Fibroblast of lung (primary cell): ENCODE data around the gene PAX2. TPM values are rescaled to one million over a fixed set of nuclear protein-coding genes. Genes with fewer than 3 reads are reported as not detected.

Experiments
- DNase-seq, 2 donors: peaks; one replicate each; pipeline versions ENCODE4 v3.0.0 to v3.0.0-alpha.2; 2010; ENCODE audit warnings: low read depth in 2 of 2
- H2AFZ ChIP-seq: 2 replicates; pipeline ENCODE4 v1.5.1; 2012; ENCODE audit warnings: low read length, control low read depth, inconsistent platforms
- H3K27ac ChIP-seq: 2 replicates; pipeline ENCODE4 v1.5.1; 2011; ENCODE audit warnings: low read length, control low read depth; ENCODE audit not compliant: insufficient read depth
- H3K27me3 ChIP-seq: 2 replicates; pipeline ENCODE4 v1.5.1; 2011; ENCODE audit warnings: mild to moderate bottlenecking, low read length; ENCODE audit not compliant: control insufficient read depth, insufficient read depth
- H3K36me3 ChIP-seq: 2 replicates; pipeline ENCODE4 v1.5.1; 2011; ENCODE audit warnings: low read length; ENCODE audit not compliant: control insufficient read depth, insufficient read depth
- H3K4me1 ChIP-seq: 2 replicates; pipeline ENCODE4 v1.5.1; 2011; ENCODE audit warnings: low read length; ENCODE audit not compliant: control insufficient read depth, insufficient read depth; ENCODE audit errors: extremely low read depth
- H3K4me2 ChIP-seq: 2 replicates; pipeline ENCODE4 v1.5.1; 2011; ENCODE audit warnings: low read length, control low read depth; ENCODE audit not compliant: insufficient read depth; ENCODE audit errors: extremely low read depth
- H3K4me3 ChIP-seq, 4 experiments: fragments of 200-600 bp in 1 of 4; sonication (generic) in 1 of 4; replicated peaks in 1 of 4; 2 replicates each; pipeline ENCODE4 v1.5.1; 2011 to 2016; ENCODE audit warnings: low read length in 4 of 4, low read depth in 3 of 4, mild to moderate bottlenecking in 3 of 4, control low read depth in 2 of 4, inconsistent platforms in 1 of 4, mixed read lengths in 1 of 4; ENCODE audit not compliant: insufficient read depth in 1 of 4; ENCODE audit errors: control extremely low read depth in 1 of 4
- H3K79me2 ChIP-seq: 2 replicates; pipeline ENCODE4 v1.5.1; 2012; ENCODE audit warnings: mild to moderate bottlenecking, low read length, inconsistent platforms; ENCODE audit not compliant: control insufficient read depth, insufficient read depth
- H3K9ac ChIP-seq: 2 replicates; pipeline ENCODE4 v1.5.1; 2011; ENCODE audit warnings: mild to moderate bottlenecking, low read length, control low read depth; ENCODE audit not compliant: insufficient read depth
- H3K9me3 ChIP-seq: 2 replicates; pipeline ENCODE4 v1.5.1; 2012; ENCODE audit warnings: low read depth, low read length; ENCODE audit not compliant: control insufficient read depth, insufficient read depth
- H4K20me1 ChIP-seq: 2 replicates; pipeline ENCODE4 v1.5.1; 2011; ENCODE audit warnings: low read length; ENCODE audit not compliant: control insufficient read depth, insufficient read depth; ENCODE audit errors: extremely low read depth
- EZH2 ChIP-seq: IDR thresholded peaks from 2 replicates; pipeline ENCODE4 v1.5.1; 2012; ENCODE audit warnings: low read length, control low read depth, mild to moderate bottlenecking; ENCODE audit errors: missing control alignments
- polyA plus RNA-seq, 2 donors: library from polyadenylated mRNA; depleted of rRNA in 1 of 2; stranded (reverse) in 1 of 2; unstranded in 1 of 2; fragments of >200 nt; gene quantifications; 2 replicates each; pipeline ENCODE4 v1.2.1, GENCODE V29; 2011 to 2012; ENCODE audit warnings: missing spikeins in 1 of 2
- total RNA-seq: library from RNA; depleted of rRNA; stranded (reverse); fragments of >200 nt; gene quantifications from 2 replicates; pipeline ENCODE4 v1.2.1, GENCODE V29; 2014
- TF ChIP-seq, protein P1 (sequence below), 2 donors: IDR thresholded peaks in 1 of 2; conservative IDR thresholded peaks in 1 of 2; 1 replicate in 1 of 2; 2 replicates in 1 of 2; pipeline ENCODE4 v1.5.1; 2011 to 2012; ENCODE audit warnings: low read length in 2 of 2, control low read depth in 1 of 2, inconsistent platforms in 1 of 2, low read depth in 1 of 2, mild to moderate bottlenecking in 1 of 2

PAX2 gene
- total and polyA plus RNA-seq, 2 donors (not counting 1 experiment from before 2014, with no cell fraction given), result not detected

DNA sequence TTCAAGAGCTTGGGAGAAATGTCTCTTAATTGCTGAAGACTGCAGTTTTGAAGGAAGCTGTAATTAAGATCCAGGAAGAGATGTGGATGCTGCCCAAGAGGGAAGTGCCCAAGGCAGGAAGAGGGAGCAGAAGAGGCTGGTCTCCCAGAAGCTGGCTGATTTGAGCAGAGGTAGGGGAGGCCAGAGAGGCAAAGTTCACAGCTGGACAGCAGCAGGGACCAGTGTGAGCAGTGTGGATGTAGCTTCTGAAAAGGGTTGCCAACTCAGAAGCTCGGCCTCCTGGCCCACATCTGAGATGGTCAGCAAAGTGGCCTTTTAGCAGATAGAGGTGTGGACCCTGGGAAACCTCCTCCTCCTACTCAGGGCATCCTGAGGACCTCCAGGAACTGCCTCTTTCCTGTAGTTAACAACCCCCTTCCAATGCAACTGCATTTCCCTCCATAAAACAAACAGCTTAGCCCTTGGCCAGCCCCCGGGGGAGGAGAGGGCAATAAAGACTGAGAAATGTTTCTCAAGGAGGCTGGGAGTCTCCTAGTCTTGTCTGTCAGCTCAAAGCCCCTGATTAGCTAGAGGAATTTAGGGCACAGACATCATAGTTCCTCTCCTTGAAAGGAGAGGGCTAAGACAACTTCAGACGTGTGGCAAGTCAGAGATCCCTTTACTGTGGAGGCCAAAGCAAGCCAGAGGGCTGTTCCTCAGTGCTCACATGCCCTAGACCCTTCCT, 69.5 kb downstream of the PAX2 start:
- no peak for DNase-seq
- no peaks in the 10 kb centered on the region for H3K36me3 ChIP-seq
- H3K4me1 ChIP-seq, result no peaks in the 10 kb centered on the region
- H3K4me3 ChIP-seq, result no peak overlapping the region
- H3K79me2 ChIP-seq, result no peaks in the 10 kb centered on the region
- peaks cover 31% of the 10 kb centered on the region for H3K27me3 ChIP-seq
- TF ChIP-seq, protein P1, sequence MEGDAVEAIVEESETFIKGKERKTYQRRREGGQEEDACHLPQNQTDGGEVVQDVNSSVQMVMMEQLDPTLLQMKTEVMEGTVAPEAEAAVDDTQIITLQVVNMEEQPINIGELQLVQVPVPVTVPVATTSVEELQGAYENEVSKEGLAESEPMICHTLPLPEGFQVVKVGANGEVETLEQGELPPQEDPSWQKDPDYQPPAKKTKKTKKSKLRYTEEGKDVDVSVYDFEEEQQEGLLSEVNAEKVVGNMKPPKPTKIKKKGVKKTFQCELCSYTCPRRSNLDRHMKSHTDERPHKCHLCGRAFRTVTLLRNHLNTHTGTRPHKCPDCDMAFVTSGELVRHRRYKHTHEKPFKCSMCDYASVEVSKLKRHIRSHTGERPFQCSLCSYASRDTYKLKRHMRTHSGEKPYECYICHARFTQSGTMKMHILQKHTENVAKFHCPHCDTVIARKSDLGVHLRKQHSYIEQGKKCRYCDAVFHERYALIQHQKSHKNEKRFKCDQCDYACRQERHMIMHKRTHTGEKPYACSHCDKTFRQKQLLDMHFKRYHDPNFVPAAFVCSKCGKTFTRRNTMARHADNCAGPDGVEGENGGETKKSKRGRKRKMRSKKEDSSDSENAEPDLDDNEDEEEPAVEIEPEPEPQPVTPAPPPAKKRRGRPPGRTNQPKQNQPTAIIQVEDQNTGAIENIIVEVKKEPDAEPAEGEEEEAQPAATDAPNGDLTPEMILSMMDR (conservative IDR thresholded peaks at IDR 0.05 in 1 of 2, IDR thresholded peaks at IDR 0.05 in 1 of 2; ENCODE audit: low read depth in 1 of 2, low read length in 2 of 2), result no peak
- TF ChIP-seq EZH2, result no peak
- no peaks in the 10 kb centered on the region for H3K9me3 ChIP-seq
- H2AFZ ChIP-seq, result no peak overlapping the region
- no peak overlapping the region for H3K9ac ChIP-seq
- no peak overlapping the region for H3K27ac ChIP-seq
- H3K4me2 ChIP-seq, result no peak overlapping the region
- H4K20me1 ChIP-seq, result no peaks in the 10 kb centered on the region

DNA sequence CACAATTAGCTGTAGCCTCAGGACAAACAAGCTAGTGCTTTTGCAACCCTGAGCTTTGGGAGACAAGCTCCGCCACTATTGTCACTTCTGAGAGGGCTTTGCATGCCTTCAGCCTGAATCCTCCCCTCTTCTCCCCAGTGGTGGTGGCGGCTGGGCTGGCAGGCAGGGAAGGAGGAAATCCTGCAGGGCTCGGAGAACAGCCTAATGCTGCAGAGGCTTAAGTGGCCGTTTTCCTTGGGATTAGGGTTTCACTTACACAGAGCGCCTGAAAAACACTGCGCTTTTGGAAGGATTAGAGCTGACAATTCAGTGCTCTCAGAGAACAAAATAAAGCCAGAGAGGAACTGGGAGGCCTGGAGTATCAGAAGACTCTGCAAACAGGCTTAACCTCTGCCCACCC, 71.3 kb downstream of the PAX2 start:
- TF ChIP-seq EZH2, result no peak
- TF ChIP-seq, protein P1 (conservative IDR thresholded peaks at IDR 0.05 in 1 of 2, IDR thresholded peaks at IDR 0.05 in 1 of 2; ENCODE audit: low read depth in 1 of 2, low read length in 2 of 2), result no peak
- H4K20me1 ChIP-seq, result no peaks in the 10 kb centered on the region
- peaks cover 33% of the 10 kb centered on the region for H3K27me3 ChIP-seq
- no peak overlapping the region for H3K4me3 ChIP-seq
- no peaks in the 10 kb centered on the region for H3K9me3 ChIP-seq
- DNase-seq, result no peak
- H3K79me2 ChIP-seq, result no peaks in the 10 kb centered on the region
- H3K4me1 ChIP-seq, result no peaks in the 10 kb centered on the region
- no peaks in the 10 kb centered on the region for H3K36me3 ChIP-seq
- H3K9ac ChIP-seq, result no peak overlapping the region
- no peak overlapping the region for H2AFZ ChIP-seq
- no peak overlapping the region for H3K27ac ChIP-seq
- no peak overlapping the region for H3K4me2 ChIP-seq

DNA sequence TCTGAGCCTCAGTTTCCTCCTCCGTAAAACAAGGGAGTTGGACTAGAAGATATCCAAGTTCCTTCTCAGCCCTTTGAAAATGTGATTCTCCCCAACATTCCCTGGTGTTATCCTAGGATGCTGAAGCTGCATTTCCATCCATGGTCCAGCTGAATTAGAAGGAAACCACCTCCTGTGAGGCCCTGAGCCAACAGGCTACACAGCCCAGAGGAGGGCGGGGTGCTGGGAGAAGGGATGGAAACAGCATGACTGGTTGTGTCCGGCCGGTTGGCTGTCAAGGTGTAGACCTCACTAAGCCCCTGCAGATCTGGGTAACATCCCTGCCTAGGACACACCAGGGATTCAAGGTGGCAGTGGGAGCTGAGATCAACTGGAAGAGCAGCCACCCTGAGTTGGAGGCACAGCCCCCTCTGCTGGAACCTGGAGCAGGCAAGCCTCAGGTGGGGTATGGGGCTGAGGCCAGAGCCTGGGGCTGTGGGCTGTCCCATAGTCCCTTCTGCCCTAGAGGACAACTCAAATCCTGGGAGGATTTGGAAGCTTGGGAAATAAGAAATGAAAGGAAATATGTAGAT, 72.0 kb downstream of the PAX2 start:
- no peaks in the 10 kb centered on the region for H3K9me3 ChIP-seq
- H4K20me1 ChIP-seq, result no peaks in the 10 kb centered on the region
- no peak overlapping the region for H3K4me3 ChIP-seq
- H3K79me2 ChIP-seq, result no peaks in the 10 kb centered on the region
- peaks cover 30% of the 10 kb centered on the region for H3K27me3 ChIP-seq
- no peak overlapping the region for H3K4me2 ChIP-seq
- no peak for TF ChIP-seq EZH2
- TF ChIP-seq, protein P1 (conservative IDR thresholded peaks at IDR 0.05 in 1 of 2, IDR thresholded peaks at IDR 0.05 in 1 of 2; ENCODE audit: low read depth in 1 of 2, low read length in 2 of 2), result no peak
- no peak for DNase-seq
- H3K27ac ChIP-seq, result no peak overlapping the region
- H3K4me1 ChIP-seq, result no peaks in the 10 kb centered on the region
- H3K36me3 ChIP-seq, result no peaks in the 10 kb centered on the region
- no peak overlapping the region for H3K9ac ChIP-seq
- H2AFZ ChIP-seq, result no peak overlapping the region
